A673 (cell line): ENCODE results near the gene CCDC158. TPM values are rescaled to one million over a fixed set of nuclear protein-coding genes. Genes with fewer than 3 reads are reported as not detected.

Experiments
- BruUV-seq: library from RNA; stranded (reverse); fragments of 400-500 nt; replicated peaks from 2 replicates; lab custom pipeline; 2021; lab: Mats Ljungman, UMichigan
- CTCF ChIA-PET: fragments of 300-600 bp; sonication (Branson Sonifier 250); formaldehyde crosslinking; loops from one replicate; lab custom pipeline; 2022; ENCODE audit warnings: antibody characterized with exemption; lab: Charles Lee
- POLR2A ChIA-PET: fragments of 300-600 bp; sonication (Branson Sonifier 250); formaldehyde crosslinking; loops from one replicate; lab custom pipeline; 2022; ENCODE audit warnings: antibody characterized with exemption; ENCODE audit not compliant: low non-redundant PET; lab: Charles Lee
- DNase-seq: peaks from one replicate; pipeline ENCODE4 v3.0.0-alpha.2; 2015; ENCODE audit warnings: low spot score
- H3K27ac ChIP-seq: fragments of 200-600 bp; sonication (generic); 2 replicates; pipeline ENCODE4 v1.5.1; 2016; ENCODE audit warnings: mixed run types, low read depth, mild to moderate bottlenecking, mixed read lengths, antibody characterized with exemption, low read length; ENCODE audit not compliant: poor library complexity, severe bottlenecking
- H3K27me3 ChIP-seq: fragments of 200-600 bp; sonication (generic); replicated peaks from 2 replicates; pipeline ENCODE4 v1.6.1; 2017; ENCODE audit warnings: mixed run types, low read depth, mild to moderate bottlenecking, mixed read lengths, antibody characterized with exemption, low read length; ENCODE audit not compliant: insufficient read depth, poor library complexity
- H3K36me3 ChIP-seq: fragments of 200-600 bp; sonication (generic); 2 replicates; pipeline ENCODE4 v1.6.1; 2016; ENCODE audit warnings: mixed run types, mild to moderate bottlenecking, mixed read lengths, antibody characterized with exemption, low read length; ENCODE audit not compliant: insufficient read depth, poor library complexity, severe bottlenecking
- H3K4me1 ChIP-seq: fragments of 200-600 bp; sonication (generic); 2 replicates; pipeline ENCODE4 v1.6.1; 2017; ENCODE audit warnings: mixed run types, mild to moderate bottlenecking, mixed read lengths, antibody characterized with exemption, low read length; ENCODE audit not compliant: insufficient read depth, poor library complexity, severe bottlenecking
- H3K4me3 ChIP-seq: fragments of 200-600 bp; sonication (generic); 2 replicates; pipeline ENCODE4 v1.5.1; 2016; ENCODE audit warnings: low read depth, mixed run types, mild to moderate bottlenecking, mixed read lengths, low read length; ENCODE audit not compliant: poor library complexity, severe bottlenecking
- H3K9me3 ChIP-seq: fragments of 200-600 bp; sonication (generic); 2 replicates; pipeline ENCODE4 v1.6.1; 2016; ENCODE audit warnings: mixed run types, low read depth, mild to moderate bottlenecking, mixed read lengths, antibody characterized with exemption, low read length; ENCODE audit not compliant: poor library complexity, severe bottlenecking
- EZH2 ChIP-seq: fragments of 200-600 bp; sonication (generic); IDR thresholded peaks from 2 replicates; pipeline ENCODE4 v1.6.1; 2017; ENCODE audit warnings: borderline replicate concordance, low read depth, mild to moderate bottlenecking, mixed read lengths, antibody characterized with exemption, low read length; ENCODE audit not compliant: poor library complexity, severe bottlenecking
- intact Hi-C: fragments of 100-400 bp; cut with micrococcal nuclease; formaldehyde crosslinking; loops from one replicate; pipeline ENCODE4 v1.10.0; 2022; ENCODE audit not compliant: unreplicated experiment
- total RNA-seq: library from RNA; stranded (reverse); gene quantifications from 2 replicates; pipeline ENCODE4 v1.2.3, GENCODE V29; 2021
- TF ChIP-seq, protein P1 (sequence below): fragments of 300-800, 200-600 bp; sonication (generic); conservative IDR thresholded peaks from 2 replicates; pipeline ENCODE4 v1.5.1; 2017; ENCODE audit warnings: low read depth, mild to moderate bottlenecking, antibody characterized with exemption, low read length, moderate library complexity, mixed read lengths

The CCDC158 gene
- total RNA-seq, 1 experiment from 2014 or later = not detected

DNA sequence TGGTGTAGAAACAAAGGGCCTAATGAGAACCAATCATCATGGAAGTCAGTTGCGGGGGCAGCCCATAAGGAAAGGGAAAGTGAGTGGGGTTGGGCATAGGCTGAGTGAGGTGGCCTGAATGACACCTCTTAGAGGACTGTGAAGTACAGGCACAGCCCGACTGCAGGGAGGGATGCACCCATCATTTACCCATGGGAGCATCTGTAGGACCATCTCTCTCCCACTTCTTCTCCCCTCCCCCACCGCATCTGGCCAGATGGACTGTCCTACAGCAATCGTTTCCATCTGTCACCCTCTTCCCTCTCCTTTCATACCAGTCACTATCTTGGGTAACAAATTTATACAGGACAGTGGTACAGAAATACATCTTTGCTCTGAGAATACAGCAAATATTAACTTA, 110.3 kb downstream of the CCDC158 start:
- no peak overlapping the region for H3K27ac ChIP-seq
- intact Hi-C loops = no loop called here
- no peaks in the 10 kb centered on the region for H3K4me1 ChIP-seq
- H3K36me3 ChIP-seq = no peaks in the 10 kb centered on the region
- ChIA-PET CTCF (no interaction called here), POLR2A (no interaction called here)
- no peak overlapping the region for H3K4me3 ChIP-seq
- H3K27me3 ChIP-seq = peaks cover 3% of the 10 kb centered on the region
- no peak for TF ChIP-seq EZH2
- TF ChIP-seq, protein P1, sequence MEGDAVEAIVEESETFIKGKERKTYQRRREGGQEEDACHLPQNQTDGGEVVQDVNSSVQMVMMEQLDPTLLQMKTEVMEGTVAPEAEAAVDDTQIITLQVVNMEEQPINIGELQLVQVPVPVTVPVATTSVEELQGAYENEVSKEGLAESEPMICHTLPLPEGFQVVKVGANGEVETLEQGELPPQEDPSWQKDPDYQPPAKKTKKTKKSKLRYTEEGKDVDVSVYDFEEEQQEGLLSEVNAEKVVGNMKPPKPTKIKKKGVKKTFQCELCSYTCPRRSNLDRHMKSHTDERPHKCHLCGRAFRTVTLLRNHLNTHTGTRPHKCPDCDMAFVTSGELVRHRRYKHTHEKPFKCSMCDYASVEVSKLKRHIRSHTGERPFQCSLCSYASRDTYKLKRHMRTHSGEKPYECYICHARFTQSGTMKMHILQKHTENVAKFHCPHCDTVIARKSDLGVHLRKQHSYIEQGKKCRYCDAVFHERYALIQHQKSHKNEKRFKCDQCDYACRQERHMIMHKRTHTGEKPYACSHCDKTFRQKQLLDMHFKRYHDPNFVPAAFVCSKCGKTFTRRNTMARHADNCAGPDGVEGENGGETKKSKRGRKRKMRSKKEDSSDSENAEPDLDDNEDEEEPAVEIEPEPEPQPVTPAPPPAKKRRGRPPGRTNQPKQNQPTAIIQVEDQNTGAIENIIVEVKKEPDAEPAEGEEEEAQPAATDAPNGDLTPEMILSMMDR = no peak
- no peak for DNase-seq
- BruUV-seq = no TSS peak
- H3K9me3 ChIP-seq = no peaks in the 10 kb centered on the region

DNA sequence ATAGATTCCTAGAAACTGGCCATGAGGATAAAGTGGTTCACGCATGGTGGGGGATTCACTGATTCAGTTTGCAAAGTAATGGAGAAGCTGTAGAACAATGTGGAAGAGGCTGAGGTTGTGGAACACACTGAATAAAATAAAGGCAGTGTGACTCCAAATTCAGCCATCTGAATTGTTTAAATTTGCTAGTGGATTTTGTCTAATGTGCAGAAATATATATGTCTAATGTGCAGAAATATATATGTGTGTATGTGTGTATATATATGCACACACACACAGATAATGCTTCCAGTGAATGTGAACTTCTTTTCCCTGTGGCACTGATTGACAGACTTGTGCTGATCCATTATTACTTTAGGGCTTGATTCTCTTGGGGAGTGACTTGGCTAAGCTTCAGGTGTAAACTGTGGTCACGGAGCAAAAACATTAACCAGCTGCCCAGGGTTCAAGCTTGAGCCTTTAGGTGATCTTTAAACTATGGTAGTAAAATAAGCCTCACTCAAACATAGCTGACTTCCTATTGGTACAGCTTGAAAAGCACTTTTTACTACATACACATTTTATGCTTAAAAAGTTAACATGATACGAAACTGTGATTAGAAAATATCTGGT, 110.9 kb downstream of the CCDC158 start:
- intact Hi-C loops = no loop called here
- H3K4me3 ChIP-seq = no peak overlapping the region
- no peaks in the 10 kb centered on the region for H3K4me1 ChIP-seq
- no TSS peak for BruUV-seq
- H3K27ac ChIP-seq = no peak overlapping the region
- ChIA-PET CTCF (no interaction called here), POLR2A (no interaction called here)
- peaks cover 3% of the 10 kb centered on the region for H3K27me3 ChIP-seq
- no peak for DNase-seq
- no peaks in the 10 kb centered on the region for H3K36me3 ChIP-seq
- no peaks in the 10 kb centered on the region for H3K9me3 ChIP-seq
- no peak for TF ChIP-seq EZH2
- TF ChIP-seq, protein P1 = no peak

DNA sequence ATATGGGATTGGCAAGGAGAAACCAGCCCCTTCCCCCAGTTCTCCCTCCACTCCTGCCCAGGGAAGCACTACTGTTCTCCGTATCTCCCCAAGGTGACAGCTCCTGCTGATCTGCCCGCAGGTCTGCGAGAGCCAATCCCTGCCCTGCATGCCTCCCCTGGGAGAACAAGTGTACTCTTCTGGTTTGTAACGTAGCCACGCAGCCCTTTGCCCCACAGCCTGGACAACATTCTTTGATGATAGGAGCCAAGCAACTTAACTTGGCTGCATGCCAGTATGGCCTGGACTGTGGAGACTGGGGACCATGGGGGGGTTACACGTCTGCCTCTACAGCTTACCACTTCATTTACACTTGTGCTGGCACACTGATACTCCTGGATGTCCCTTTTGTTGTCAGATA, 112.4 kb downstream of the CCDC158 start:
- no TSS peak for BruUV-seq
- no peaks in the 10 kb centered on the region for H3K36me3 ChIP-seq
- no peaks in the 10 kb centered on the region for H3K9me3 ChIP-seq
- H3K27ac ChIP-seq = no peak overlapping the region
- H3K4me3 ChIP-seq = no peak overlapping the region
- H3K27me3 ChIP-seq = peaks cover 3% of the 10 kb centered on the region
- no peak for TF ChIP-seq EZH2
- TF ChIP-seq, protein P1 = no peak
- POLR2A ChIA-PET = no interaction called here
- no peaks in the 10 kb centered on the region for H3K4me1 ChIP-seq
- CTCF ChIA-PET = no interaction called here
- DNase-seq = no peak
- intact Hi-C loops = no loop called here
